GM21717 (cell line): ENCODE measurements around the gene GDAP2.
"Not testable (repeated sequence)": the region's sequence is repeated elsewhere in the genome, so short reads cannot be mapped to it uniquely, and the experiment has no call there.

Source experiments
- ATAC-seq: cut with Tn5 transposase; IDR thresholded peaks from one replicate; pipeline ENCODE4 v1.9.1; 2021; ENCODE audit warnings: mild to moderate bottlenecking, moderate library complexity; ENCODE audit not compliant: unreplicated experiment

Gene GDAP2

DNA sequence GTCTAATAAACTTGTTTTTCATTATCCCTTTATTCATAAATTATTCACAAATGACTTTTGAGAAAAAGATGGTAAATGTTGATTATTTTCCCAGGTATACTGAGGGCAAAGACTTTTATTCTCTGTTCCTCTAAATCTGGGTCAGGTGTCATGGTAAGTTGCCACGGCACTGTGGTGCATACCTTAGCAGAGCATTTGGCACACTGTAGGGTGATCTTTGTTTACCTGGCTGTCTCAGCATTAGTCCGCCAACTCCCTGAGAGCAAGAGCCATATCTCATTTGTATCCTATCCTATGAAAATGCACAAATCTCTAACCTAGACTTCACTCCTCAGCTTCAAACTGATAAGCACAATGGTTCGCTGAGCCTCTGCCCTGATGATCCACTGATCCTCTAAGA, 24.9 kb downstream of the GDAP2 start:
- ATAC-seq: no peak

DNA sequence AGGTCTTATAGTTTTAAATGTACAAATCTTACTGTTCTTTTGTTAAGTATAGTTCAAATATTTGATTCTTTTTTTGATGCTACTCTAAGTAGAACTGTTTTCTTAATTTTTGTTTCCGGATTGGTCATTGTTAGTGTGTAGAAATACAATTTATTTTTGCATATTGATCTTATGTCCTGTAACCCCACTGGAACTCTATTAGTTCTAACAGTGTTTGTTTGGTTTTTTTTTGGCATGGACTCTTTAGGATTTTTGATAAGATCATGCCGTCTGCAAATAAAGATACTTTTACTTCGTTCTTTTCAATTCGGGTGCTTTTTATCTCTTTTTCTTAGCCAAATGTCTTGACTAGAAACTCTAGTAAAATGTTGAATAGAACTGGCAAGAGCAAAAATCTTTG, 26.5 kb downstream of the GDAP2 start:
- ATAC-seq: no peak

DNA sequence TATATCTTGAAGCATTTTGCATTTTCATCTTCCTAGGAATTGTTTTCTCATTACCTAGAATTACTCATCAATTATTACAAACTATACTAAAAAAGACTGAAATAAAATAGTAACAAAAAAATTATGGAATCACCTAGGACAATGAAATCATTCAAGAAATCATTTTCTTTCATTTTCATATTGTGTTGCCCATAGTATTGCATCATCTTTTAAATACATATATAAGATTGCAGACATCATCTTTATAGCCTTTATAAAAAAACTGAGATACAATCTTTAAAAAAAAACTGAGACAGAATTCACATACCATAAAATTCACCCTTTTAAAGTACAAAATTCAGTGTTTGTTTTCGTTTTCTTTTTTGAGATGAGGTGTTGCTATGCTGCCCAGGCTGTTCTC, 29.6 kb downstream of the GDAP2 start:
- no peak for ATAC-seq

DNA sequence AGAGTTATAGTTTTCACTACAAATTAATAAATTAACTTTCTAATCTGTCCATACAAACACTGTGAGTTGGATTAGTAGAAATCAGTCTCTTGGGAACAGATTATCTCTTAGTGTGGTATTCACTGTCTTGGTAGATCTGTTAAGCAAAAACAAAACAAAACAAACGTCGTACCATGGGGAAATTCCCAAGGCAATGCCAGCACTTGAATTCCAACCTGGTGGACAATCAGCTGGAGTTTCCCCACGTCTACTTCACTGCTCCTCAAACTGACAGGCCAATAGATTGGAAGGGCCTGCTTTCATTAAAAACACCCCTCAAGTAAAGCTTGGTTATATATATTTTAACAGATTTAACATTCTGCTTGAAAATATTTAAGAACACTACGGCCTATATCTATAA, 31.9 kb downstream of the GDAP2 start:
- no peak for ATAC-seq

DNA sequence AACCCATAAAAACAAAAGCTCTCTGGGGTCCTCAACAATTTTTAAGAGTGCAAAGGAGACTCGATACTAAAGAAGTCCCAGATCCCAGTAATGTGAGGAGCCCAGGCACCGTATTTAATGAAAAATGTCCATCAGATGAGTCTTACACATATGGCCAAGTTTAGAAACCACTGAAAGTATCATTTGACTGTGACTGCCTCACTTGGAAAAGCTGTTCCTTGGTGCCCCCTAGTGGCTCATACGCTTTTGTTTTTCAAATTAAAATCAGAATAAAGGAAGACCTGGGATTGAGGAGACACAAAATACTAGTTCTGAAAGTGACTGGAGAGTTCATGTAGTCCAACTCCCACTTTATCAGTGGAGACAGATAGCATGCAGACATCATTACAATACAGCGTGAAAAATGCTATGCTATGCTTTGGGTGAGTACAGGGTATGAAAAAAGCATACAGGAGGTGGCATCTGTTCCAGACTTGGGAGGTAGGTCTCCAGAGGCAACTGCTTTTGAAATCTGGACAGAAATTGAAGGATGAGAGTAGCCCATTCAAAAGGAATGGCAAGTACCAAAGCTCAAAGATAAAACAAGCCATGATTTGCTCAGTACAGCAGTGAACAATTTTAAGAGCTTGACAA, 33.8 kb downstream of the GDAP2 start:
- ATAC-seq: peak; percentile 84

DNA sequence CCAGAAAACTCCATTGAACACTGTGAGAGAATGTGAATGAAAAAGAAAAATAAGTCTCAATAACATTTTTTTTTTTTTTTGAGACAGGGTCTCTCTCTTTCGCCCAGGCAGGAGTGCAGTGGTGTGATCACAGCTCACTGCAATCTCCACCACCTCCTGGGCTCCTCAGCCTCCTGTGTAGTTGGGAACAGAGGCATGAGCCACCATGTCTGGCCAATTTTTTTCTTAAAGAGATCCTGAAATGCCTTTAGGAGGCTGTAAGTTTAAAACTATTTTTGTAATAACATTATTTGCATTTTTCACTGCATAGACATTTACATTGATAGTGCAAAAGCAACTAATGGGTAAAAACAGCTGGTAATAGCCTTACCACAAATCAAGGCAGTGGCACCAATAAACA, 35.3 kb downstream of the GDAP2 start:
- no peak for ATAC-seq

DNA sequence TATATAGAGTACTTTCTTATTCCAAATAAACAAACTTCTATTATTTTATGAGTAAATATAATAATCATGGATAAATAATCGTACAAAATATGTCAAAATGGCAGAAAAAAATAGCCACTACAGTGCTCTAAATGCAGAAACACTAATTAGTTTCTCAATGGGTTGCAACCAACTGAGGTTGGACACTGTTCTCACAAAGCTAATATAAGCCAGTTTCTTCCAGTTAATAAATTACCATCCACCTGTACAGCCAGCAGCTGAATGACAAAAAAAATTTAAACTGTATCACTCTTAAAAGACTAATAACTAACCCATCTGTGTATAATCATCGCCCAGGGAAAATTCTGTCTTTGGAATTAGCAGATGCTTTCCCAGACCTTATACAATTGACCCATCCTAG, 36.9 kb downstream of the GDAP2 start:
- ATAC-seq: no peak

DNA sequence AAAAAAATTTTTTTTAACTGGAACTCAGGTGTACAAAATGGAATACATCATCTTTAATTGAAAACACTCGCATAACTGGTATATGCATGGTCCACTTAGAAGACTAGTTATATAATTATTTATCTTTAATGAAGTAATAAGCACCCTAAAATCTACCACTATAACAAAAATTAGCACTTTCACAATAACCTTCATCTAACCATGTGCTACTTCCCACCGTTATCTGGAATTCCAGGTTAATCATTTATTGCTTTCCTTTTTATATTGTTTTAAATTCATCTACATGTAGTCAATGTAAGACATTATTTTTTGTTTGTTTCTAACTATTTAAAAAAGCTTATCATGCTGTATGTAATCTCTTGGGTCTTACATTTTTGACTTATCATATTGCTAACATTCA, 39.0 kb downstream of the GDAP2 start:
- no peak for ATAC-seq

DNA sequence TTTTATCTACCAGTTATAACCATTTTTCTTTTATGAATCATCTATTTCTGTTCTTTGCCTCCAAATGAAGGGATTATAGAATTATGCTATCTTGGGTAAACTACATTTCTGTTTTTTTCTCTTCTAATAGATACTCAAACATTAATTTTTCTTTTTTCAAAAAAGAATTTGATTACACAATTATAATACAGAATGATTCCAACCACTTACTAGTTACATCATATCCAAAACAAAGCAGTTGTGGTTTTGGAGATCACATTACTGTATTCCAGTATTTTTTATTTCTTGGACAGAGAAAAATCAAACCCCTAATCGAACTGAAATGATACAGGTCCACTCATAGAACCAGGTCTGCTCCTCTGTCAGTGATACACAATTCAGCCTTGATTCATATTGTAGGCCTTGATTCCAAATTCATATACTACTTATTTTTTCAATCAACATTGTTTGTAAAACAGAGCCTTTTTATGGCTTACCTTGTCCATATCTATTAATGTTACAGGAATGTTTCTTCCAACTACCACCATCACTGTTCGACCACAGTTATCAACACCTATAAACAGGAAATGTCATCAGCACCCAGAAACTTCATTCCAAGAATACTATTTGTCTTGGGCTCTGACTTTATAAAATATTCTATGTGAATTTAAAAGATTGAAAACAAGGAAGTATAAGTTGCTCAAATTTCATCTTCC, 43.2 kb downstream of the GDAP2 start:
- no peak for ATAC-seq

DNA sequence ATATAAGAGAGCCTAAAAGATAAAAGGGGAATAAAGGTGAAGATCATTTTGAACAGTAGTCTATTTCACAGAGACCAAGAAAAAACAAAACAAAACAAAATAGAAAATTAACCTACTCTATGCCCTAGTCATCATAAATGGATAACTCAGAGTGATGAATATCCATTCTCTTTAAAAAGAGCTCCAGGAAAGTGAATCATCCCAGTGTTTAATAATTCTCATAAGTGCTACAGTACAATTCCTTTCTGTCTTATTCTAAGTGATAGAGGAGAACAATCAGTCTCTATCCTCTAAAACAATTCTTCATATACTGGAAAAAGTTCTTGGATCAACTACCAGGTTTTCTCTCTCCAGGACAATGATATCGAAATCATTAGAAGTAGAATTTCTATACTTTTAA, 45.8 kb downstream of the GDAP2 start:
- ATAC-seq: no peak

DNA sequence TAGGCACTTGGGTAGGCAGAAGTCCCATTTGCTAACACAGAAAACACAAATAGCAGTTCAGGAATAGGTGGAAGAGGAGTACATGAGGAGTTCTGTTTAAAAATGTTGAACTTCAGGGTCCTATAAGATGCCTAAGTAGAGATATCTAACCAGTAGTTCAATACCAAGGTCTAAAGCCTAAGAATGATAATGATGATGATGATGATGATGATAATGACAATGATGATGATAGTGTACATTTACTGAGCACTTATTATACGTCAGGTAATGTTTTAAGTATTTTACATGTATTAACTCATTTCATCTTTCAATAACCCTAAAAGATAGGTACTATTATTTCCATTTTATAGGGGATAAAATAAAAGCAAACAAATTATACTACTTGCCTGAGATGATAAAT, 50.1 kb downstream of the GDAP2 start:
- no peak for ATAC-seq

DNA sequence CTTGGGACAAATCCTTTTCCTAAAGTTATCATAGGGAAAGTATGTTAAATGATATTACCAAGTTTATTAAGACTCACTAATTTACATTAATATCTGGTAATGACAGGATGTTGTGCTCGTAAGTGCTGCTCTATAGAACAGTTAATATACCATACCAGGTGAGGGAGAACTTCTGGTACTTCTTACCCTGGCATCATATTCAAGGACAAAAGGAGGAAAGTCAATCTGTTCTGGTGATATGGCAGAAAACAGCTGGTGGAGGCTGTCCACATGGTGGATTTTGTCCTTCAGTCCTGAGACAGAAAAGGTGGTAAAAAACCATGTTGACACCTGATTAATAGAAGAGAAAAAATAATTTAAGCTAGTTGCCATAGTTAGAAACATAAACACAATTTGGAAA, 51.6 kb downstream of the GDAP2 start:
- no peak for ATAC-seq

DNA sequence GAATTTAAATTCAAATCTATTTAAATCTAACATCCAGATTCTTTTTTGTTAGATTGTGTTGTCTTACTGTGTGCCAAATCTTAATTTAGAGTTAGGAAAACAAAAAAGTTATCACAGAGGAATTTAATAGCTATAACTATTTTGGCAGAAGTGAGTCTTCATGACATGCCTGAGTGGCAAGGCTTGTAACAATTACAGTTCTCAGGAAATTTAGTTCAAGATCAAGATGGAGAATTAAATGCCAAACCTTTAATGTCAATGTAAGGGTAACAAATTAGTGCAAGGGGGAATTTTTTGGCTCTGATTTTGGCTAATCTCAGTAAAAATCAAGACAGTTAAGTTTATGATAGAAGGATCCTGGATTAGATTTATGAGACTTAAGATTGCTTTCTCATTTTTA, 58.4 kb downstream of the GDAP2 start:
- no peak for ATAC-seq

DNA sequence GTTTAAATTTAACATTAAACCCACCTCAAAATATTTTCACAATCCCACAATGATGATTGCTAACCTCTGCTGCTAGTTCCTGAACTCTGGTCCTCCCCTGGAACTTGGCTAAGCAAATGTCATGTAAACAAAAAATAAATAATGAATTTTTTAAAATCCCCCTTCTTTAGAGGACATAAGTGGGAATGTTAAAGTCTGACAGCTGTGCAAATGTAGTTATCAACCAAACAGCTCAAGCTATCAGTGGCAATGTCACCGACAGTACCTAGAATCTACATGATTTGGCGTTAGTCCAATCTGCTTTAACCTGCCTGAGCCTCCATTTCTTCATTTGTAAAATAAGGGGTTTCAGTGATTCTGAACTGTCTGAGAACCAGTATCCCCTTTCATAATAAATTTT, 67.7 kb downstream of the GDAP2 start:
- no peak for ATAC-seq

DNA sequence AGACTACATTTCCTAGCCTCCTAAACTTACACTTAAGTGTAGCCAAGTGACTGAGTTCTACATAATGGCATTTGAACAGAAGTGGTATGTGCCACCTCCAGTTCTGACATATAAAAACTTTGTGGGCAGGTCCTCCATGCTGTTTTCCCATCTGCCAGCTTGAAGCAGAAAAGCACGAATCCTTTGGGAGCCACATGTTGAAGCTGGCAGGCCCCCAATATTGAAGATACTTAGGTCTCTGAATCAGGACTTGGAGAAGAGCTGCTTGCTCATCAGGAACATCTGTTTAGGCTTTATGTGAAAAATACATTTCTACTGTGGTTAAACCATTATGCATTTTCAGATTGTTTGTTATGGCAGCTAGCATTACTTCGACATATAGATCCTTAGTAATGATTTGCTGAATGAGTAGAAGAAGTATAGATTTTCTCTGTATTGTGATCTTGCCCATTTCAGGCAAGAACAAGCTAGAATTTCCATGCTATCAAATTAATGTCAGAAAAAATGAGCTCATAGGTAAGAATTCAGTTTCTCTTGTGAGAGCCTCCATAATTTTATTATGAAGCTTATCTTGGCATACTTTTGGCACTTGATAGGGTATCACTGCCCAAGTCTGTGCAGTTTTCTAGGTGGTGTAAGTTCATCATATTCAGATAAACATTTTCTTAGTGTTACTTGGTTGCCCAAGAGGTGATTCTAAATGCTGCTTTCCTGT, 68.4 kb downstream of the GDAP2 start:
- no peak for ATAC-seq

DNA sequence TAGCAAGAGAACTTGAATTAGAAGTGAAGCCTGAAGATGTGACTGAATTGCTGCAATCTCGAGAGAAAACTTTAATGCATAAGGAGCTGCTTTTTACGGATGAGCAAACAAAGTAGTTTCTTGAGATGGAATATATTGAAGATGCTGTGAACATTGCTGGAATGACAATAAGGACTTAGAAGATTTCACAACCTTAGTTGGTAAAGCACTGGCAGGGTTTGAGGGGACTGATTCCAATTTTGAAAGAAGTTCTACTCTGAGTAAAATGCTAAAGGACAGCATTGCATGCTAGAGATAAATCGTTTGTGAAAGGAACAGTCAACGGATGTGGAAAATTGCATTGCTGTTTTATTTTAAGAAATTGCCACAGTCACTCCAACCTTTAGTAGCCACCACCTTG, 69.5 kb downstream of the GDAP2 start:
- no peak for ATAC-seq

DNA sequence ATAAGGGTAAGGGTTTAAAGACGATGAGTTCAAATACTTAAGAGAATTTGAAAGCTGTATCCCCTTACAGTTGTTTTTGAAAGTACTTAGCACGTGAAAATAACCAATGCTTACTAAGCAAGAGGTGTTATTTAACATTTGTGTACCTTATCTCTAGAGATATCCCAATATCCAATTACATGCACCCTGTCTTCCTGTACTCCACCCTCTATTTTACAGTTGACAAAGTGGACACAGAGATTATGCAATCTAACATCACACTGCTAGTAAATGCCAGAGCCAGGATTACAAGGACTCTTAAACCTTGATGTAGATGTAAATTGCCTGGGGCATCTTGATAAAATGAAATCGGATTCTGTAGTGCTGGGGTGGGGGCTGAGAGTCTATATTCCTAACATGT, 72.0 kb downstream of the GDAP2 start:
- ATAC-seq: no peak

DNA sequence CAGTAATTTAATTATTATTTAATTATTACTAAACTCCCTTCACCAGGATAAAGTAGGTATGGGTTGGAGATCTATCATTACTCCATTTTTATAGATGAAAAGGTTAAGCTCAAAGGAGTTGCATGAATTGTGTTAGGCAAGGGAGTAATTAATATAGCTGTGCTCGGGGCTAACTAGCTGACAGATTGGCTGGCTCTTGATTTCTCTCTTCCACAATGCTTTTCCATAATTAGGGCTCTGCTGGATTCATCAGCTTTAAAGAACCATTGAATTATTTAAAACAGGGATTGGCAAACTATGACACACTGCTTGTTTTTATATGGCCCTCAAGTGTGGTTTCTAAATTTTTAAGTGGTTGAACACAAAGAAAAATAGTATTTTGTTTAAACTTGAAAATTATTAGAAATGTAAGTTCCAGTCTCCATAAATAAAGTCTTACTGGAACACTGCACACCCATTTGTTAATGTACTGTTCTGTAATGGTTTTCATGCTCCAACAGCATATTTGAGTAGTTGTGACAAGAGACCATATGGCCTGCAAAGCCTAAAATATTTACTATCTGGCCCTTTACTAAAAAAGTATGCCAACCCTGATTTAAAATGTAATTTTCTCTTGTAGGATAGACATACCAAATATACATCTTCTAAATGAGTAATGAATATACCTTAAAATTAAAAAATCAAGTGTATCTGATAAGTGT, 76.4 kb downstream of the GDAP2 start:
- no peak for ATAC-seq

DNA sequence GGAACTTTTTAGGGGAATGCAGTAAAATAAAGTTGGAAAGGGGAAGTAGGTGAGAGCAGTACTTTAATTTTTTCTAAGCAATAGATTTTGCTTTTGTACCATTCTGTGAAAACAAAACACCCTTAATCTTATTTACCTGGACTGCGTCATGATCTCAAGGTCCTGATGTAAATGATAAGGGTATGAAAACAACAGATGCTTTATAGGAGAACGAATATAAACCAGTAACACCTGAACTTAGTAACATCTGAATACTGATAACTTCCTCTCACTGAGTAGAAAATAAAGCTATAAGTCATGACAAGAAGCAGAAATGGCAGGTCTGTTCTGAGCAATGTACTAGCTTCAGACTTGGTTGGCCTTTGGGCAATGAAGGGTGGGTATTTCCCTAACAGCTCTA, 77.7 kb downstream of the GDAP2 start:
- no peak for ATAC-seq

DNA sequence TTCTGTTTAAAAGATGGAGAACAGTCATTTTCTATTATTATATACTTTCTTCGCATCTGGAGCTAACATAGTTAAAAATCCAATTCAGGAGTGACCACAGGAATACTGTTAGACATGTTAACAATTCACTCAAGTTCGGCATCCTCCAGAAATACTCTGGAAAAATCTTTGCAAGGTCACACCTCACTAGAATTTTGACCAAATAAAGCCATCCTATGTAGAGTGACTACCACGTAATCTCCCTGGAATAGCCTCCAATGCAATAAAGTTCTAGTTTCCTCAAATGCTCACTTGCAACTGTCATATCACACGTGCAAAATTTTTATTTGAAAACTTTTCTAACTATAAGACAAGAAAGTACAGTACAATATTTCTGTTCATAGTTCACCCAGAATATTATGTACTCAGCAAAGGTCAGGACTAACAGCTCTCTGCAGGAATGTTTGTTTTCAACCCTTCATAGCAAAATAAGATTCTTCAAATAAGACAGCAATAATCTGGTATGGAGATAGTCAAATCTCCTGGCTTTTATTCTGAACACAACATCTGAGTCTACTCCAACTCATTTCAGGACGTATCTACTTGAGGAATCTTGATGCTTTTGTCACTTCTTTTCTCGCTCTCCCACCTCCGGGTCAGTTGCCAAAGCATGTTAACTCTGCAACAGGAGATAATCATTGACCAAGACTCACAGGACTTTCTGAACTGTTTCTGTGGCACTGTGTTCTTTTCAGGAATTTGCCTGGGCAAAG, 82.6 kb downstream of the GDAP2 start:
- no peak for ATAC-seq

DNA sequence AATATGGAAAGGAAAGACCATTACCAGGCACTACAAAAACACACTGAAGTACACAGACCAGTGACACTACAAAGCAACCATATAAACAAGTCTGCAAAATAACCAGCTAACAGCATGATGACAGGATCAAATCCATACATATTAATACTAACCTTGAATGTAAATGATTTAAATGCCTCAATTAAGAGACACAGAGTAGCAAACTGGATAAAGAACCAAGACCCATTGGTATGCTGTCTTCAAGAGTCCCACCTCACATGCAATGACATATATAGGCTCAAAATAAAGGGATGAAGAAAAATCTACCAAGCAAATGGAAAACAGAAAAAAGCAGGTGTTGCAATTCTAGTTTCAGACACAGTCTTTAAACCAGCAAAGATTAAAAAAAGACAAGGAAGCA, 84.9 kb downstream of the GDAP2 start:
- ATAC-seq: not testable (repeated sequence)
